ENCODE data around the gene TMEM131L.

TMEM131L gene

DNA sequence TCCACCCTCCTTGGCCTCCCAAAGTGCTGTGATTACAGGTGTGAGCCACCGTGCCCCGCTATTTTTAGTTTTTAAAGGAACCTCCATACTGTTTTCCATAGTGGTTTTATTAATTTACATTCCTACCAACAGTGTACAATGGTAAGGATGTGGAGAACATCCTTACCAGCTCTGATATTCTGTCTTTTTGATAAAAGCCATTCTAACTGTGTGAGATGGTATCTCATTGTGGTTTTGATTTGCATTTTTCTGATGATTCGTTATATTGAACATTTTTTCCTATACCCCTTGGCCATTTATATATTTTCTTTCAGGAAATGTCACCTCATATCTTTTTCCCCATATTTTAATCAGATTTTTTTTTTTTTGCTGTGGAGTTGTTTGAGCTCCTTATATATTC is 203.7 kb downstream of the TMEM131L start:
- no peak for DNase-seq

DNA sequence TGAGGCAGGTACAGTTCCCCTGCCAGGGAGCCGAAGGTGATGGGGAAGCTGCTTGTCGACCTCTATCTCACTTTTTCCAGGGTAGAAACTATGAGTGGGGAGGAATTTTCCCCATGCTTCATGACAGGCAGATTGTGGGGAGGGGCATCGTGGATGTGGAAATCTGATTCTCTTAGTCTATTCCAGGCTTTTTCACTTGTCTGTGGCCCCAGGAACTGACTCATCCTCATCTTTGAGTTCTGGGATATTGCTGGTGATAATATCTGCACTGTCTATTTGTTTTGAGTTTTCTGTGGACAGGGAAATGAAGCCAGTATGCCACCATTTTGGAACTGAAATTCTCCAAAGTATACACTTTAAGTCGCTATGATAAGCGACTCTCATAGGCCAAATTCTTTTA is 210.3 kb downstream of the TMEM131L start:
- no peak for DNase-seq

DNA sequence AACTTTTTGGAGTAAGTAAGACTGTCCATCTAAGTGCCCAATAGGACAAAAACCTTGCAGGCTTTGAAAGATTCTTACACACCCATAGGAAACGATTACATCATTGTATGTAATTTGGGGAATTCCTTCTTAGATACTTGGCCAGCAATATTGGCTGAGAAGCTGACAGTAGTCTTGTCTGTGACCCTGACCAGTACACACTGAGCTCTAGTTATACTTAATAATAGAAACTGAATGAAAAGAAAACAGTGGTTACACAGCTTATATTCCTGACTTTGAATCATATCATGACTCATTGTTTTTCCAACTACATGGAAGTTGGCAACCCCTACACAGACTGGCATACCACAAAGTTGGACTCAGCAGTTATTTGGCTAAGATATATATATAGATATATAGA is 210.8 kb downstream of the TMEM131L start:
- DNase-seq = no peak

DNA sequence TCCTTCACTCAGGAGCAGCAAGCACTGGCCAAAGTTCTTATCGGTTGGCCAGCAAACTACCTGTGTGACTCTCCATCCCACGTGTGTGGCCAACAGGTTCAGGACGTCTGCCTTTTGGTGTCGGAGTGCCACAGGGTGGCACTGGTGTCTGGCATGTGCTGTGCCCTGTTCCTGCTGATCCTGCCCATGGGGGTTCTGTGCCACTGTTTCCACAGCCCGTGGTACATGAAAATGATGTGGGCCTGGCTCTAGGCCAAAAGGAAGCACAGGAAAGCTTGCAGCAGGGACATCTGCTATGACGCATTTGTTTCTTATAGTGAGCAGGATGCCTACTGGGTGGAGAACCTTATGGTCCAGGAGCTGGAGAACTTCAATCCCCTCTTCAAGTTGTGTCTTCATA is 213.3 kb downstream of the TMEM131L start:
- no peak for DNase-seq

DNA sequence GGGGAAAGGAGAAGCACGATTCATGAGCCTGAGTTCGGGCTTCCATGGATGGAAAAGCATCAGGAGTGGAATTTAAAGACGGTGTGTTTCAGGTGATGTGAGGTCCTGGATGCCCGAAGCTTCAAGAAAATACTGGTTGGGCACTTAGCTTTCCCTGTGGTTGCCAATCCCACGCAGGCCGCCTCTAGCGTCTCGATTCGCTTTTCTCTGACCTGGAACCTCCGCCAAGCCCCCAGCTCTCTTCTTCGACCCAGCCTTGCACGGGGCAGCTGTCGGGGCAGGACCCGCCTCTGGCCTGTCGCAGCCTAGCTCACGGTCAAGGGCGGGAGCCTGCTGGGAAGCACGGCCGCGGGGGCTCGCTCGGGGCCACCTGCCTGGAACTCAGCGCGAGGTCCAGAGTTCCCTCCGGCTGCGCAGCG is 217.6 kb downstream of the TMEM131L start:
- no peak for DNase-seq

DNA sequence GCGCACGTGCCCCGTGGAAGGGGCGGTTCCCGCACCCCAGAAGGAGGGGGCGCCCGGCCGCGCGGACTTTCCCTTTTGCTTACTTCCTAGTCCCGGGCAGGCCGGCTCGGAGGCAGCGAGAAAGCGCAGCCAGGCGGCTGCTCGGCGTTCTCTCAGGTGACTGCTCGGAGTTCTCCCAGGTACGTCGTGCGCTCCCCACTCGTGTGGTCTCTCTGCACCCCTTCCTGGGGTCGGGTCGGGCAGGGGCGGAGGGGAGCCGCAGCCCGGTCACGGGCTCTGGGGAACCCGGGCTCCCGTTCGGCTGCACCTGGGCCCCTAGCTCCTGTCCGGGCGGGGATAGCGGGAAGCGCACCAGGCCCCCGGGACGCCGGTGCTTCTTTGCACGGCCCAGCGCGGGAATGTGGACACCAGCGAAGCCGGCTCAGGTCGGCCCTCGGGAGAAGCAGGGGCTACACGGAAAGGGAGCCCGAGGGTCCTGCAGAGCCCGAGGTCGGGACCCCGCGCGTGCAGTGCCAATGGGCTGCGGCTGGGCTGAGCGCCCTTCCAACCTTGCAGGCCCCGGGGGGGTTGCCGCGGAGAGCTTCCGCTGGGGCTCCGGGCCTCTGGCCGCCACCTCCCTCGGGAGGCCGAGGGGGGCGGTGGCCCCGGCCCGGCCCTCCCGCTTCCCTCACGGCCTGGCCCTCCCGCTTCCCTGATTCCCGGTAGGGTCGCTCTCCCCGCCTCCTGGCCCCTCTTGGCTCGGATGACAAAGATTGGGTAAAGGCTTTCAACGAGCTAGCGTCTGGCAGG is 218.2 kb downstream of the TMEM131L start, which contains the start of gene TLR2:
TSS of gene TLR2 (plus strand) at position 99 of the 789 bp plus-strand sequence. CDS start 18,628 bp downstream, outside the sequence.
- peak; percentile 48 for DNase-seq

DNA sequence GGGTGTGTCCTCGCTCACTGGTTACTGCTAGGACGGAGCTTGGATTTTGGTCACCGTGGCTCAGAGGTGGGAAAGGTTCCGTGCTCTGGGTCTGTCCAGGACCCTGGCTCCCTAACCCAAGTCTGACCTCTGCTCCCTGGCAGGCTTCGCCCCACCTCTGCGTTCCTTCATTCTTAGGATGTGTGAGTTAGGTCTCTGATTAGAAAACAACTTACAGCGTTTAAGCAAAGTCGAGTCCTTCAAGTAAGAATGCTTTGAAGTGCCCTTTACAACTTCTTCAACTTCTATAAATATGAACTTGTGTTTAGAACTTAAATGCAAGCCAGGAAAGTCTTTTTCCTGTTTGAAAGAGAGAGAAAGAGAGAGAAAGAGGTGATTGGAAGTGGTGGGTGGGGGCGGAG is 218.8 kb downstream of the TMEM131L start:
- DNase-seq = no peak
